Naive thymus-derived CD4-positive, alpha-beta T cell (primary cell): ENCODE results near the gene BBS4. TPM values are rescaled to one million over a fixed set of nuclear protein-coding genes. Genes with fewer than 3 reads are reported as not detected.

Experiments used
- ATAC-seq: fragments of 150-1000 bp; cut with Tn5 transposase; 2 replicates; pipeline ENCODE4 v1.10.0; 2021; ENCODE audit warnings: mild to moderate bottlenecking, moderate library complexity
- CTCF ChIA-PET: fragments of 350-600 bp; sonication (Branson Sonifier 250); formaldehyde crosslinking; loops from one replicate; lab custom pipeline; 2021; ENCODE audit warnings: antibody characterized with exemption; lab: Charles Lee
- POLR2A ChIA-PET: fragments of 350-600 bp; sonication (Branson Sonifier 250); formaldehyde crosslinking; loops from one replicate; lab custom pipeline; 2021; ENCODE audit warnings: antibody characterized with exemption, inconsistent platforms; lab: Charles Lee
- DNase-seq, 9 donors: peaks; one replicate each; pipeline versions ENCODE4 v3.0.0 to v3.0.0-alpha.2; 2020 to 2022; ENCODE audit warnings: mixed read lengths in 1 of 9
- H3K27ac ChIP-seq: one replicate; pipeline ENCODE4 v1.7.0; 2013; ENCODE audit warnings: mild to moderate bottlenecking, low read depth, low read length, moderate library complexity
- H3K27me3 ChIP-seq, 2 donors: one replicate each; pipeline ENCODE4 v1.7.0; 2013; ENCODE audit warnings: low read length in 2 of 2, mild to moderate bottlenecking in 2 of 2, moderate library complexity in 2 of 2; ENCODE audit not compliant: control insufficient read depth in 2 of 2, insufficient read depth in 2 of 2
- H3K36me3 ChIP-seq, 3 experiments: 1 replicate in 2 of 3; 2 replicates in 1 of 3; pipeline ENCODE4 v1.7.0; 2013; ENCODE audit warnings: low read length in 3 of 3, mild to moderate bottlenecking in 3 of 3, moderate library complexity in 1 of 3; ENCODE audit not compliant: insufficient read depth in 3 of 3, control insufficient read depth in 2 of 3
- H3K4me1 ChIP-seq, 2 donors: one replicate each; pipeline ENCODE4 v1.7.0; 2013; ENCODE audit warnings: low read length in 2 of 2, mild to moderate bottlenecking in 2 of 2, moderate library complexity in 1 of 2; ENCODE audit not compliant: control insufficient read depth in 2 of 2, insufficient read depth in 2 of 2
- H3K4me3 ChIP-seq: 2 replicates; pipeline ENCODE4 v1.7.0; 2013; ENCODE audit warnings: mild to moderate bottlenecking, low read length
- H3K9me3 ChIP-seq, 3 experiments: 1 replicate in 2 of 3; 2 replicates in 1 of 3; pipeline ENCODE4 v1.7.0; 2013; ENCODE audit warnings: low read length in 3 of 3; ENCODE audit not compliant: control insufficient read depth in 2 of 3
- H3K27ac Mint-ChIP-seq, 9 donors: one replicate each; pipeline ENCODE4 v1.8.0; 2020 to 2022; ENCODE audit warnings: mixed read lengths in 9 of 9, mild to moderate bottlenecking in 8 of 9, moderate library complexity in 5 of 9, inconsistent platforms in 2 of 9
- H3K27me3 Mint-ChIP-seq, 5 donors: one replicate each; pipeline ENCODE4 v1.8.0; 2021 to 2022; ENCODE audit warnings: mixed read lengths in 5 of 5, mild to moderate bottlenecking in 1 of 5
- H3K36me3 Mint-ChIP-seq, 5 donors: one replicate each; pipeline ENCODE4 v1.8.0; 2020 to 2022; ENCODE audit warnings: mixed read lengths in 5 of 5, mild to moderate bottlenecking in 3 of 5, inconsistent platforms in 1 of 5
- H3K4me1 Mint-ChIP-seq, 7 donors: one replicate each; pipeline ENCODE4 v1.8.0; 2020 to 2022; ENCODE audit warnings: mixed read lengths in 7 of 7, mild to moderate bottlenecking in 3 of 7, inconsistent platforms in 1 of 7
- H3K4me3 Mint-ChIP-seq, 10 donors: one replicate each; pipeline ENCODE4 v1.8.0; 2020 to 2022; ENCODE audit warnings: mild to moderate bottlenecking in 10 of 10, mixed read lengths in 10 of 10, moderate library complexity in 6 of 10, inconsistent platforms in 2 of 10
- H3K9me3 Mint-ChIP-seq, 11 donors: one replicate each; pipeline ENCODE4 v1.8.0; 2020 to 2022; ENCODE audit warnings: mixed read lengths in 11 of 11, mild to moderate bottlenecking in 4 of 11, inconsistent platforms in 1 of 11, moderate library complexity in 1 of 11
- intact Hi-C, 2 donors: fragments of 100-400 bp; cut with micrococcal nuclease; formaldehyde crosslinking; loops; one replicate each; pipeline ENCODE4 v1.15.1; 2023
- polyA plus RNA-seq, 2 donors: library from polyadenylated mRNA; unstranded; fragments of 300-500 nt; fragmentation: Illumina TruSeq; gene quantifications; one replicate each; pipeline ENCODE4 v1.2.3, GENCODE V29; 2021
- total RNA-seq, 6 experiments: library from RNA in 5 of 6; stranded (reverse) in 5 of 6; gene quantifications; 1 replicate in 5 of 6; 2 replicates in 1 of 6; pipeline ENCODE4 v1.2.3 and lab custom pipeline; 2021 to 2026

The BBS4 gene
- total and polyA plus RNA-seq, 7 experiments from 2014 or later: 9.6 to 26.5 (median 14.0) TPM

- Histone ChIP-seq H3K27me3 (no peaks in the 10 kb centered on the region), H3K4me1 (no peaks in the 10 kb centered on the region), H3K4me3 (no peak overlapping the region), H3K36me3 (peaks cover 4 to 82% (median 17%) of the 10 kb centered on the region in 3 experiments), H3K27ac (no peak overlapping the region), H3K9me3 (no peaks in the 10 kb centered on the region)
- H3K9me3 Mint-ChIP-seq: peaks cover 0 to 21% (median 12%) of the 10 kb centered on the region in 11 donors
- no peaks in the 10 kb centered on the region for H3K27me3 Mint-ChIP-seq
- peaks cover 0 to 25% (median 10%) of the 10 kb centered on the region in 7 donors for H3K4me1 Mint-ChIP-seq
- peaks cover 24 to 75% (median 57%) of the 10 kb centered on the region in 5 donors for H3K36me3 Mint-ChIP-seq
- ChIA-PET POLR2A (no interaction called here), CTCF (no interaction called here)
- DNase-seq (no peak), ATAC-seq (no peak)
- no peak overlapping the region for H3K27ac Mint-ChIP-seq
- no peak overlapping the region for H3K4me3 Mint-ChIP-seq
- intact Hi-C loops: no loop called here
Measured at GRCh38 chr15:72766780-72767179, 80.8 kb downstream of the BBS4 start.

GRCh38 chr15:72770673-72771328, 84.8 kb downstream of the BBS4 start:
- no peak for ATAC-seq
- Mint-ChIP-seq H3K27me3 (no peaks in the 10 kb centered on the region), H3K4me1 (peaks cover 12 to 32% (median 23%) of the 10 kb centered on the region in 7 donors), H3K36me3 (peaks cover 24 to 77% (median 70%) of the 10 kb centered on the region in 5 donors), H3K4me3 (no peak overlapping the region), H3K27ac (no peak overlapping the region), H3K9me3 (peaks cover 0 to 21% (median 12%) of the 10 kb centered on the region in 11 donors)
- Histone ChIP-seq H3K27me3 (no peaks in the 10 kb centered on the region), H3K4me1 (no peaks in the 10 kb centered on the region), H3K4me3 (no peak overlapping the region), H3K27ac (no peak overlapping the region), H3K36me3 (peaks cover 8 to 81% (median 28%) of the 10 kb centered on the region in 3 experiments), H3K9me3 (no peaks in the 10 kb centered on the region)
- ChIA-PET POLR2A (interaction anchor here (1.0 kb wide), 1 partner anchor 8 kb away, joined by 4 read pairs; no protein-coding TSS in a partner anchor), CTCF (no interaction called here)
- no peak for DNase-seq
- intact Hi-C loops: no loop called here

GRCh38 chr15:72771329-72771725, 85.3 kb downstream of the BBS4 start:
- Mint-ChIP-seq H3K27ac (no peak overlapping the region), H3K4me1 (peaks cover 12 to 37% (median 28%) of the 10 kb centered on the region in 7 donors), H3K9me3 (peaks cover 0 to 21% (median 12%) of the 10 kb centered on the region in 11 donors), H3K4me3 (no peak overlapping the region), H3K36me3 (peaks cover 24 to 78% (median 68%) of the 10 kb centered on the region in 5 donors), H3K27me3 (no peaks in the 10 kb centered on the region)
- Histone ChIP-seq H3K4me3 (no peak overlapping the region), H3K27me3 (no peaks in the 10 kb centered on the region), H3K9me3 (no peaks in the 10 kb centered on the region), H3K36me3 (peaks cover 8 to 79% (median 28%) of the 10 kb centered on the region in 3 experiments), H3K27ac (no peak overlapping the region), H3K4me1 (peaks cover 0 to 4% of the 10 kb centered on the region in 2 donors)
- ChIA-PET CTCF (no interaction called here), POLR2A (no interaction called here)
- DNase-seq: no peak
- intact Hi-C loops: no loop called here
- ATAC-seq: no peak

GRCh38 chr15:72774696-72775383, 88.8 kb downstream of the BBS4 start:
- H3K4me3 Mint-ChIP-seq: peak overlapping the region in 2 of 10 donors; percentile 37 to 52
- peaks cover 27 to 61% (median 56%) of the 10 kb centered on the region in 7 donors for H3K4me1 Mint-ChIP-seq
- intact Hi-C loops: no loop called here
- no peak overlapping the region for H3K27ac ChIP-seq
- CTCF ChIA-PET: no interaction called here
- H3K36me3 Mint-ChIP-seq: peaks cover 6 to 61% (median 50%) of the 10 kb centered on the region in 5 donors
- peaks cover 8 to 56% (median 16%) of the 10 kb centered on the region in 3 experiments for H3K36me3 ChIP-seq
- H3K4me3 ChIP-seq: no peak overlapping the region
- H3K27me3 ChIP-seq: no peaks in the 10 kb centered on the region
- H3K9me3 Mint-ChIP-seq: no peaks in the 10 kb centered on the region
- H3K4me1 ChIP-seq: peaks cover 0 to 5% of the 10 kb centered on the region in 2 donors
- H3K9me3 ChIP-seq: no peaks in the 10 kb centered on the region
- POLR2A ChIA-PET: interaction anchor here (1.9 kb wide), 1 partner anchor 8 kb away, joined by 5 read pairs; the partner anchor contains the start of gene ADPGK
- DNase-seq: no peak
- H3K27ac Mint-ChIP-seq: peak overlapping the region in 5 of 9 donors; percentile 29 to 80 (median 54)
- no peak for ATAC-seq
- H3K27me3 Mint-ChIP-seq: no peaks in the 10 kb centered on the region

- peaks cover 16 to 22% of the 10 kb centered on the region in 2 donors for H3K4me1 ChIP-seq
Measured at GRCh38 chr15:72778796-72779195, 92.8 kb downstream of the BBS4 start.

GRCh38 chr15:72781631-72782030, 95.6 kb downstream of the BBS4 start:
- Histone ChIP-seq H3K9me3 (no peaks in the 10 kb centered on the region), H3K27me3 (no peaks in the 10 kb centered on the region), H3K36me3 (peaks cover 0 to 20% (median 0%) of the 10 kb centered on the region in 3 experiments), H3K4me1 (peaks cover 19 to 39% of the 10 kb centered on the region in 2 donors), H3K27ac (peak overlapping the region; percentile 89), H3K4me3 (no peak overlapping the region)
- ChIA-PET CTCF (interaction anchor here (1.0 kb wide), 1 partner anchor 60 kb away, joined by 3 read pairs; no protein-coding TSS in a partner anchor), POLR2A (no interaction called here)
- ATAC-seq (no peak), DNase-seq (no peak)
- H3K27me3 Mint-ChIP-seq: no peaks in the 10 kb centered on the region
- H3K9me3 Mint-ChIP-seq: peaks cover 0 to 6% (median 0%) of the 10 kb centered on the region in 11 donors
- peak overlapping the region in 5 of 9 donors; percentile 6 to 97 (median 56) for H3K27ac Mint-ChIP-seq
- peak overlapping the region; percentile 14 to 97 (median 86) for H3K4me3 Mint-ChIP-seq
- H3K4me1 Mint-ChIP-seq: peaks cover 39 to 72% (median 58%) of the 10 kb centered on the region in 7 donors
- H3K36me3 Mint-ChIP-seq: peaks cover 17 to 40% (median 28%) of the 10 kb centered on the region in 5 donors
- intact Hi-C loops: loop anchor here (2.0 to 10.0 kb wide), 10 partner anchors 41 to 1763 kb away; partner anchors contain the start of genes ARID3B (in 1 of the 2), HEXA (in 1 of the 2), PML (in 1 of the 2) and STOML1 (in 1 of the 2)

More at GRCh38 chr15:72778796-72779195, 92.8 kb downstream of the BBS4 start:
- ChIA-PET POLR2A (interaction anchor here (1.1 to 1.2 kb wide), 2 partner anchors 9 to 11 kb away, joined by 3 to 4 read pairs; no protein-coding TSS in a partner anchor), CTCF (interaction anchor here (0.6 kb wide), 1 partner anchor 14 kb away, joined by 4 read pairs; no protein-coding TSS in a partner anchor)
- no peaks in the 10 kb centered on the region for H3K27me3 ChIP-seq
- H3K36me3 Mint-ChIP-seq: peaks cover 17 to 45% (median 44%) of the 10 kb centered on the region in 5 donors
- peak overlapping the region in 3 of 10 donors; percentile 27 to 37 (median 35) for H3K4me3 Mint-ChIP-seq
- no peak for ATAC-seq
- intact Hi-C loops: no loop called here
- H3K4me3 ChIP-seq: no peak overlapping the region
- H3K36me3 ChIP-seq: peaks cover 4 to 33% (median 6%) of the 10 kb centered on the region in 3 experiments
- peaks cover 0 to 5% (median 0%) of the 10 kb centered on the region in 11 donors for H3K9me3 Mint-ChIP-seq
- DNase-seq: no peak
- no peak overlapping the region for H3K27ac ChIP-seq
- peak overlapping the region in 2 of 9 donors; percentile 26 to 56 for H3K27ac Mint-ChIP-seq
- H3K9me3 ChIP-seq: no peaks in the 10 kb centered on the region
- H3K27me3 Mint-ChIP-seq: no peaks in the 10 kb centered on the region
- peaks cover 46 to 82% (median 66%) of the 10 kb centered on the region in 7 donors for H3K4me1 Mint-ChIP-seq
